NCI-H1105 treated with DMSO at 0.1 percent for 48 hours (cell line): ENCODE measurements around the gene ADCY6.

Experiments used
- DNase-seq: peaks from one replicate; lab custom pipeline; 2025; lab: John Stamatoyannopoulos, UW

ADCY6 gene

DNA sequence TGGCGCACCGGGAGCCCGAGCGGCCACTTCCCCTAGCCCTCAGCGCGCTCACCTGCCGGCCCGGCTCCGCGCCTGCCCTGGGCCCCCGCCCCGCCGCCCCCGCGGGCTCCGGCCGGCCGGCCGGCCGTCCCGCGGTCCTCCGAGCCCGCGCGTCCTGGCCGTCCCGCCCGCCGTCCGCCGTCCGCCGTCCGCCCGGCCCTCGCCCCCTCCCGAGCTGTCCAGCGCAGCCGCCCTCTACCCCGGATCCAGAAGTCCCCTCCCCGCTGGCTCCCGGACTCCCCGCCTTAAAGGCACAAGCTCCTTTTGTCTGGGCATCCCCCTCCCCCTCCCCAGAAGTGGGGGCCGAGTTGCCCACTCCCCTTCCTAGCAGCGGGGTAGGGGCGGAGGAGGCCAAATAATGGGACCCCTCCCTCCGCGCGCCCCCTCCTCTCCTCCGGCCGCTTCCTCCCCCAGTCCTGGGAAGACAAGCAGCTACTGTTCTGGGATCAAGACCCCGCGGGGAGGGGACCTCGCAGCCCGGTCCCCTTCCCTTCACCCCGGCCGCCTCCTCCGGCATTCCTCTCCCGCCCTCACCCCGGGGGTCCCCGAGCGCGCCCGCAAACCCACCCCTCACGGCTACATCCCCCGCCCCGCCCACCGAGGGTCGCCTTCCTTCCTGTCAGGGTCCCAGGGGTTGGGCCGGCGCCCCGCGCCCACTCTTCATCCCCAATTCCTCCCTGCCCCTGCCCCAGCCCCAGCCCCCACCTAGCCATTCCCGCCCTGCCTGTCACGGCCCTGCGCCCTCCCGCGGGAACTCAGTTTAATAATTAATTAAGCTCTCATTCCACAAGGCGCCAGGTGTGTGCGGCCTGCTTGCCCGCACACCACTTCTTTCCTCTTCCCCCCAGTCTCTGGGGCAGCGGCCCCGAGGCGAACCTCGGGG lies at the start of gene ADCY6:
Gene ADCY6 (minus strand): TSS at position 236 of the 922 bp plus-strand sequence. CDS start 5,655 bp downstream, outside the sequence.
- DNase-seq: peak; percentile 1

DNA sequence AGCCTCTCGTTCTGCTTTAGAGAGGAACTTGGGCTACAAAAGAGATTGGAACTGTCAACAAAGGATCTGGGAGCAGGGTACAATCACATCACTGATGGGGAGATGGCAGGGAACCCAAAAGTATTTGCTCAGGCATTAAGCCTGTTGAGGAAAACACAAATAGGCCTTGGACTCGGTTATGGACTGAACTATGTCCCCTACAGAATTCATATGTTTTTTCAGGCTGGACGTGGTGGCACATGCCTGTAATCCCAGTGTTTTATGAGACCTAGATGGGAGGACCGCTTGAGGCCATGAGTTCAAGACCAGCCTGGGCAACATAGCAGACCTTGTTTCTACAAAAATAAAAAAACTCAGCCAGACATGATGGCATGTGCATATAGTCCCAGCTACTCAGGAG lies 49.2 kb upstream of the ADCY6 start:
- DNase-seq: no peak

DNA sequence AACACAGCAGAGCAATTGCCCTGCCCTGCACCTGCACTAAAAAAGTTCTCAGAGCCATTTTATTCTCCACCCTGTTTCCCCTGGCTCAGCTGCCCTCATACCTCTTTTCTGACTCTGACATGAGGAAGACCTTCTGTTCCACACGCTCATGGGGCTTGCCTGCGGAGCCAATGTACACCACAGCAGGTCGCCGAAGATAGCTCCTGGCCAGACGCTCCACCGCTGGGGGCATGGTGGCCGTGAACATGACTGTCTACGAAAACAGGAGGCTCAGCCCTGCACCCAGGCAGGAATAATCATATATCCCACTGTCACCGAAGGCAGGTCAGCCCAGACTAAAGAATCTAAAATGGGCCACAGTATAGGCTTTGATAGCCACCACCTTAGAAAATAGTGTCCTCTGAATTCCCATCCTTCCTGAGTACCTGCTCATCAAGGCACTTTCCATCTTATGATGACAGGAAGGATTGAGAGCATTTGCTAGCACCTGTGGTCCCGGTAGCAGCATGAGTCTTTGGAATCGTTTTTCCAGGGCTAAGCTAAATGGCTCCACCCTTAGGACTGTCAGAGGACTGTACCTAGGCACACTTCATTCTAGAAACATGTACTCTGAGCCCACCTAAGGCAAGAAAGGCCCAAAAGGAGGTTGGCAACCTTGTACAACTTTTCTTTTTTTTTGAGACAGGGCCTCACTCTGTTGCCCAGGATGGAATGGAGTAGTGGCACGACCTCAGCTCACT lies 43.6 kb upstream of the ADCY6 start:
- no peak for DNase-seq

DNA sequence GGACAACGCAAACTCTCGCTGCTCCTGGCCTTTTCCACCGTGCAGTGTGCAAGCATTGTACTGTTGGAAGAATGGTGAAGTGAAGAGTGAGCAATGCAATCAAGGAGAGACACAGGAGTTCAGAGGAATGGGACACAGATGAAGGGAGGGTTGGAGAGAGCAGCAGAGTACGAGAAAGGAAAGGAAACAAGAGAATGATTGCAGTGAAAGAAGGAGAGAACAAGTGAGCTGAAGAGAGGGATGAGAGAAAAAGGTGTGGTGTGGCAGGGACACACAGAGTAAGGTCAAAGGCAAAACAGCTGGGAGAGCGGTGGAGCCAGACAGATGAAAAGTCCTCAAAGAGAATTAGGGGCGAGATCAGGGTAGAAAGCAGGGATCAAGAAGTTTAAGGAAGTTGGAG lies 42.4 kb upstream of the ADCY6 start:
- DNase-seq: no peak

DNA sequence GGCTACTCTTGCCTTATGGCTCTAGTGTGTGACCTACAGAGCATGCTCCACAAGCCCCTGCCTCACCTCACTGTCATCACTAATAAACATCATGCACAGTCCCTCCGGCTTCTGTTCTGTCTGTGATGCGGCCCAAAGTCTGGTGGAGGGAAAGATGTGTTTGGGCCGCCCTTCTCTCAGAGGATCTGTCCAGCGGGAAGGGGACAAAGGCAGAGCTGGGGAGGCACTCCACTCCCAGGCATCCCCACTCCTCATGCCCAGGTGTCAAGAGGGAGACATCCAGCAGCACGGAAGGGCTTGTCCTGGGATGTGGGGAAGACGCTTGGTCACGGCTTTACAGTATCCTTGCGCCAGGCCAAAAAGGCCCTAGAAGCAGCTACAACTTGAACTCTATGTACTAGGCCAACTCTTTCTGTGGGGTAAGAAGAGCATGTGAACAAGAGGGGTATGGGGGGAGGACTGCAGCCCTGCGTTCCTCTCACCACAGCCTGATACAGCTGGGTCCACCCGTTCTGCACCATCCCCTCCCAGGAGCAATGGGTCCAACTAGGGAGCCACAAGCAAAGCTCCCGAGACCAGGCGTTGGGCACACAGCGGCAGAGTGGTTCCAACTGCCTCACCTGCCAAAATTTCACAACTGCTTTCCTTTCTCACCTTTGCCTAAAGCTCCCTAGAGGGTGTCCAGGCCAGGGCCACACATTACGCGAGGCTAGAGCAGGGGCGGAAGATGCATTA lies 40.1 kb upstream of the ADCY6 start:
- DNase-seq: no peak

DNA sequence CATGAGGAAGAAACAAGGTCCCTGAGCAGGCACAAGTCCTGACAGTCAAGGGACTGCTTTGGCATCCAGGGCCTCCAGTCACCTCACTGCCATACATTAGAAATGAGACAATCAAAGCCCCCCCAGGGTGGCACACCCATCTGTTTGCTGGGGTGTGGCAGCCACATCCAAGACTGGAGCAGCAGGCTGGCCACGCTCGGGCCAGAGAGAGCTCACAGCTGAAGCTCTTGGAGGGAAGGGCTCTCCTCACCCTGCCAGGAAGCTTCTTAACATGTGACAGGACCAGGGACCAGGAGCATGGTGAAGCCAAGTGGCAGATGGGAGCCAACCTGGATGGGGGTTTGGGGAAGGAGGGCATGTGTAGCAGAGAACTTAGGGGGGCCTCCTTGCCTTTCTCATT lies 39.4 kb upstream of the ADCY6 start:
- no peak for DNase-seq

DNA sequence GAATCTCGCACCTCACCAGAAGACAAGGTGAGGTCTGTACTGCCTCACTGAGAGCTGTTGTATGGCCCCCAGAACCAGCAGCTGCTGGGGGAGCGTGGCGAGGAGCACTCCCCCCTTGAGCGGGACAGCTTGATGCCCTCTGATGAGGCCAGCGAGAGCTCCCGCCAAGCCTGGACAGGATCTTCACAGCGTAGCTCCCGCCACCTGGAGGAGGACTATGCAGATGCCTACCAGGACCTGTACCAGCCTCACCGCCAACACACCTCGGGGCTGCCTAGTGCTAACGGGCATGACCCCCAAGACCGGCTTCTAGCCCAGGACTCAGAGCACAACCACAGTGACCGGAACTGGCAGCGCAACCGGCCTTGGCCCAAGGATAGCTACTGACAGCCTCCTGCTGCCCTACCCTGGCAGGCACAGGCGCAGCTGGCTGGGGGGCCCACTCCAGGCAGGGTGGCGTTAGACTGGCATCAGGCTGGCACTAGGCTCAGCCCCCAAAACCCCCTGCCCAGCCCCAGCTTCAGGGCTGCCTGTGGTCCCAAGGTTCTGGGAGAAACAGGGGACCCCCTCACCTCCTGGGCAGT lies 38.7 kb upstream of the ADCY6 start:
- DNase-seq: no peak

DNA sequence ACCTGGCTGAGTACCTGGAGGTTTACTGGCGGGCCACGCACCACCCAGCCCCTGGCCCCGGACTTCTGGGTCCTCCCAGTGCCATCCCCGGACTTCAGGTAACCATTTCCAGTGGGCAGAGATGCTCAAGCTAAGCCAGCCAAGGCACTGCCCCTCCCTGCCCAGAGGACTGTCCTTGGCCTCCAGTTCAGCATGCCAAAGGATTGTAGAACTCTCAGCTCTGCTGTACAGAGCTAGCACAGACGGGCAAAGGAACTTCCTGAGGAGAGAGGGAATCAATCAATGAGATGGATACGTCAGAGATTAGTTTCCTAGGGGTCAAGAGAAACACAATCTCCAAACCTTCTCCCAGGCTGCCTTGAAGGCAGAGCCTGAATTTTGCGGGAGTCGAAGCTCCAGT lies 38.1 kb upstream of the ADCY6 start:
- DNase-seq: no peak

DNA sequence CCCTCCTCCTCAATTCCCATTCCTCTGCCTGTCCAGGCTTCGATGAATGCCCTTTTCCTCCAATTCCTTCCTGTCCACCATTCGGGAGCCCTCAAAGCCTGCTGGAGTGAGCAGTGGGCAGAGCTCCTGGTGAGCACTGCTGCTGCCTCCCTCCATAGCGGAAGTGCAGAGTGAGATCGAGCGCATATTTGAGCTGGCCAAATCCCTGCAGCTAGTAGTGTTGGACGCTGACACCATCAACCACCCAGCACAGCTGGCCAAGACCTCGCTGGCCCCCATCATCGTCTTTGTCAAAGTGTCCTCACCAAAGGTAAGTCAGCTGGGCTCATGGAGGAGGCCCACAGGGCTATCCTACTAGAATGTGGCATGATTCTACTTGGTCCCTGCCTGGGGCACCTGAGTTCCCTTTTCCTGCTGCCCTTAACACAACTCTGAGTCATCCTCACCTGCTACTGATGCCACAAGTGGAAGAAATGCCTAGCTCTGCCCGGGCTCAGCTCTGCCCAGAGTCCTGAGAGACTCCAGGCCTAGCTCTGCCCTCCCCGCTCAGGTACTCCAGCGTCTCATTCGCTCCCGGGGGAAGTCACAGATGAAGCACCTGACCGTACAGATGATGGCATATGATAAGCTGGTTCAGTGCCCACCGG lies 37.4 kb upstream of the ADCY6 start:
- DNase-seq: no peak

DNA sequence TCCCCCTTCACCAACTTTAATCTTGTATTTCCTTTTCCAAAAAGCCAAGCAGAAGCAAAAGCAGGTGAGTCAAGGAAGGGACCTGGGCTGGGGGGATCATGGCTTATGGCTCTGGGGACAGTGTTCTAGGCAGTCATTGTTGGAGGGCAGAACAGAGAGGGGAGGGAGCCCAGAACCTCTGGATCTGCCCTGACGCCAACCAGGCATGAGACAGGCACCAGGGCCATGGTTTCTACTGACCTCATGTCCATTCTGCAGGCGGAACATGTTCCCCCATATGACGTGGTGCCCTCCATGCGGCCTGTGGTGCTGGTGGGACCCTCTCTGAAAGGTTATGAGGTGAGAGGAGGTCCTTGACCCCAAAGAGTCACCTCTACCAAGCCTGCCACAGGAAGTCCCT lies 36.0 kb upstream of the ADCY6 start:
- DNase-seq: no peak

DNA sequence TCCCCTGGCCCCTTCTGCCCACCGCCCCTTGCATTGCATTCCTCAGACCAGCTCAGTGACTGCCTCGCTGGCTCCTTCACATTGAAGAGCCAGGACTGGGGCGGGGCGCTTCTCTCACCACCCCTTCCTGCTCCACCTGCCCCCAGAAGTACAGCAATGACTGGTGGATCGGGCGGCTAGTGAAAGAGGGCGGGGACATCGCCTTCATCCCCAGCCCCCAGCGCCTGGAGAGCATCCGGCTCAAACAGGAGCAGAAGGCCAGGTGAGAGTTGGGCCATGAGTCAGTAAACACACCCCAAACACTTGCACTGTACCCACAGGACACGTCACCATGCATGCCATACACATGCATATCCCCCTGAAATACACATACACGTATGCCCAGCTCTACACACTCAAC lies 35.2 kb upstream of the ADCY6 start:
- DNase-seq: no peak

DNA sequence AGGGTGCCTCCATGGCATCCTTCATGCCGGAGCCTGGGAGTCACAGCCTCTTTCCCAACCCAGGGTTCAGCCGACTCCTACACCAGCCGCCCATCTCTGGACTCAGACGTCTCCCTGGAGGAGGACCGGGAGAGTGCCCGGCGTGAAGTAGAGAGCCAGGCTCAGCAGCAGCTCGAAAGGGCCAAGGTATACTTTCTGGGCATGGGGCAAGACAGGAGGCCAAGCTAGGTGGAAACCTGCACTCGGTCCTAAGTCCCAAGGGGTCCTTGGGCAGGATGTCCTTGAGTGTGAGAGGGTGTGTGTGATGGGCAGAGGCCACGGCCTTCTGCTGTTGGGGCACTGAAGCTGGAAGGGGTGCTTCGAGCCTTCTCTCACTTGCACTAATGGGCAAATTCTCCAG lies 34.4 kb upstream of the ADCY6 start:
- DNase-seq: no peak

DNA sequence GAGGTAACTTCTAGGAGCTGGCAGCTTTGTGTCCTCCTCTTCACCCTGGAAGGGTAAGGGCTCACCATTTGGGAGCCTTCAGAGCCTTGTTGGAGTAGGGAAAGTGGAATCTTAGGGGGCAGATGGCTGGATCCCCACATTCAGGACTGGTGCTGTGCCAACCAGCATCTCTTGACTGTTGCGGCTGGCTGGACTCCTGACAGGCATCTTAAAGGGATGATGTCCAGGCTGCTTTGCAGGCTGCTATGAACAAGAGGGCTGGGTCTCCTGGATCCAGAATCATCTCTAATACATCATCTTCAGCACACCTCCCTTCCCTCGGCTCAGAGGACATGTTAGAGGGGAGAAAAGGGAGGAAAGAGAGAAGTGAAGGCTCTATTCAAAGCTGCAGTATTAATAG lies 33.8 kb upstream of the ADCY6 start:
- DNase-seq: no peak

DNA sequence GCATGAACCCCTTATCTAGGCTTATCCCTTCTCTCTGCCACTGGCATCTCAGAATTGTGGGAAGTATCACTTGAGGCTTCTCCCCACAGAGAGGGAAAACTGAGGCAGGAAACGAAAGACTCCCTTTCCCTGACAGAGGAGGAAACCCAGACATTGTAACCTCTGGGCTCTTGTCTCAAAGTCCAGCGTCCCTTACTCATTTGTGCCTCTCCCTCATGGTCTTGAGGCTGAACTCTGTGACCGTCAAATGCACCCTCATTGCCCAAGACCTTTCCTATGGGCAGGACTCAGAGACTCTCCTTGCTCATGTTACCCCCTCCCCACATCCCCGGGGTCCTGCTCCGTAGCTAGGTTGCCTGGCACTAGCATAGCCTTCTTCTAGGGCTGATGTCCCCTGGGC lies 33.2 kb upstream of the ADCY6 start:
- no peak for DNase-seq

DNA sequence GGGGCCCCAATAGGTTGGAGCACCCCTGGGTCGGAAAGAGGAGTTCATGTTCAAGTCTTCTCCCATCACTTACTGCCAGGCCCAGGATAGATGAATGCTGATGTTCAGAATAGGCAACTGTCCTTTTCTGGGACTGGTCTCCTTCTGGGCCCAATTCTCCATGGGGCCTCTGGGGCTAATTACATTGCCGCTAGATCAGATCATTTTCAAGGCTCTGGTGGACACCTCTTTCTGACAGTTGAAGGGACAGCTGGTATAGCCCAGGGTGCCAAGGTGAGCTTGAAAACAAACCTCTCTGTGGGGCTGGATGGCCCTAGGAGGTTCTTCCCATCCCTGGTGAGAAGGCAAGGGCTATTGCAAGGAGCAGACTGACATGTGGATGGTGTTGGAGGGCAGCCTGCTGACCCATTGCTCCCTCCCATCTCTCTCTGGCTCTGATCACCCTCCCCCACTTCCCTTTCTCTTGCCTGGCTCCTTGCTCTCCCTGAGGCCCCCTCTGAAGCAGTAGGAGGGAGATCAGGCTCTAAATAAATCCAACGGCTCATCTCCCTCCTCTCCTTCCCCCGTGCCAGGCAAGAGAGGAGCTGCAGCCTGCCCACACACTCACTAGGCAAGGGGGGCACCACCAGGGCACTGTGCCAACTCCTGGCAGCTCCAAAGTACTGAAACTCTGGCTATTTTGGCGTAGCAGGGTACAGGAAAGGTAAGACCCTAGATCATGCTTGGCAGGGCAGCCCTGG lies 31.3 kb upstream of the ADCY6 start:
- no peak for DNase-seq

DNA sequence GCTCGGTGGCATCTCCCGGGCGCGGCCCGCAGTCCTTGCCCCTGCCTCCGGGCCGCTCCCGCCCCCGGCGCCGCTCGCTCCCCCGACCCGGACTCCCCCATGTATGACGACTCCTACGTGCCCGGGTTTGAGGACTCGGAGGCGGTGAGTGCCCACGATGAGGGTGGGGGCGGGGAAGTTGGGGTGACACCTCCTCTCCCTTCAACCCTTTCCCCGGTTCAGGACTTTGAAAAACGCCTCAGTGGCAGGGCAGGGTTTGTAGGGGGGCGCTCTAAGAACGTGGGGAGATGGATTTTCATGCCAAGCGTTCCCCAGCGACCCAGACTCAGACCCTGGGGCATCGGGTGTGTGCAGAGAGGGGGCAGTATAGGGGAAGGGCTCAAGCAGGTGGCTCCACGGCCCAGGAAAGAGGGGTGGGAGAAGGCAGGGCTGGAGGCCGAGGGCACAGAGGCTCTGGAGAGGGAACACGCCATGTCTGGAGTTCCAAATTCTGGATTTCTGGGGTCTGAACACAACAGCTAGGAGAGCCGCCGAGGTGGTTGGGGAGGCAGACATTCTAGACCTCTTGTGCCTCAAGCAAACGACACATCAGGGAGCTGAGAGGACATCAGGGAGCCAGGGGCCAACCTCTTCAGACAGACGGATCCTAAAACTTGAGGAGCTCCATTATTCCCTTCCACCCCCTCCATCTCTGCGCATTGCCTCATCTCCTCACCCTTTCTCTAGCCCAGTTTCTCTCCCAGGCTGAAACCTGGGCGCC lies 30.1 kb upstream of the ADCY6 start:
- no peak for DNase-seq

DNA sequence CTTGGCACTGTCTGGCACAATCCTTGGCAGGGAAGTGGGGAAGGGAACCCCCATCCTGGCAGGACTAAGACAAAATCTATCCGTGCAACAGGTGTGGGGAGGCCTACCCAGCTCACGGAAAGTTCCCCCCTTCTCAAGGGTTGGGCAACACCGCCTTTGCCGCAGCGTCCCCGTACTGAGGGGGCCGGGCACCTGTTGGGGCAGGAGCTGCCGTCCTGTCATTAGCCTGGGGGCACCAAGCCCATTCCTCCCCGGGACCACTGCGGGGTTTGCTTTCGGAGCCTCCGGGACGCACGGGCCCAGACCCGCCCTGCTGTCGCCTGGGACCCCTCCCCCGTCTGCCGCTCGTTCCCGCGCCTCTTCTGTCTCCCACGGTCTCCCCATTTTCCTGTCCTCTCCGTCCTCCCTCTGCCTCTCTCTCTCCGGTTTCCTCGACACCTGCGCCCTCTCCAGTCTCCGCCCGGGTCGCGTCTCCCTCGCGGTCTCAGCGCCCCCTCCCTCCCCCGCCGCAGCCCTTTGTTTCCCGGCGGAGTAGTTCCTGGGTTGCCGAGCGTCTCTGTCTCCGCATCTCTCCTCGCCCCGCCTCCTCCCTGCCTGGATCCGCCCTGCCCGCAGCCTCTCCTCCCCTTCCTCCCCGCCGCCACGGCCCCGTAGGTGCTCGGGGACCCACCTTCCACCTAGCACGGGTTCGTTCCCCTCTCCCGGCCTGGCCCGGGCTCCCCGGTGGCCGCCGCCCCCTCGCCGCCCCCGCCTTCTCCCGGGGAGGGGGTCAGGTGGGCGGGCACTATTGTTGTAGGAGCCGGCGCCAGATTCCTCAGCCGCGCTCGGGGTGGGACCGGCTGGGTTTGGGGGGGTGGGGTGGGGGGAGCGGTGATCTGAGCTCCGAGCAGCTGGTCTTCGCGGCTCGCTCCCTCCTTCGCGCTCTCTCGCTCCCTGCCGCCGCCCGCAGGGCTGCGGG lies 29.3 kb upstream of the ADCY6 start, which contains the start of gene CACNB3:
Gene CACNB3 (plus strand): TSS at position 624 of the 958 bp plus-strand sequence. CDS start 434 bp downstream, outside the sequence.
- DNase-seq: peak; percentile 56

DNA sequence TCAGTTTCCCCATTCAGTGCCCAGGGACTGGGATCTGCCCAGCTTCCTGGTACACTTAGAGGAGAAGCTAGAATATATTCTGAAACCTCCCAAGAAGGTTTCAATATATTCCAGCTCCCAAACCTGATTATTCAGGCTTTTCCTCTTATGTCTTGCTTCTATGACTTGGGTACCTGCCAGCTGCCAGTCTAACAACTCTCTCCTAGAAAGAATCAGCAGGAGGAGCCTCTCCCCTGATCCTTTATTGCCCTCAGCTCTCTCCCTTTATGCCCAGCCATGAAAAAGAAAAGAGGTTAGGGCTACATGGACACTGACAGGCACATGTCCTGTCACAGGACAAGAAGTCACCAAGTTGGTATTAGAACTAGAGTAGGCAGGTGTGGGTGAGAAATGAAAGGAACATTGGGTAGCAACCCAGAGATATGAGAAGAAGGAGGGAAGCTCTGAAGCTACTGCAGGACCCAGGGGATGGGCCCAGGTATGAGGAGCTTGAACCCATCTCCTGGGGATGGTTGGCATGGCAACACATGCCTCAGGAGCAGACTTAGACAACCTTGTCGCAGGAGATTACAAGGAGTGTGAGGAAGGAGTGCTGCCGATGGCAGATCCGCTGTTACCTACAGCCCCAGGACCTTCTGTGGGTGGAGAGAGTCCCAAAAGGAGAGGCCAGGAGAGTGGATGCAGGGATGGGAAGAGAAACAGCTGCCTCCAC lies 27.4 kb upstream of the ADCY6 start:
- DNase-seq: peak; percentile 6
